NOMO-1 (cell line): ENCODE results near the gene LTK.
A peak's percentile ranks its signal among the peaks of the same experiment; 100 is the strongest.

ENCODE experiments used
- DNase-seq, 2 experiments: peaks; one replicate each; lab custom pipeline; 2025; ENCODE audit not compliant: unreplicated experiment in 2 of 2; lab: John Stamatoyannopoulos, UW

Gene LTK

GRCh38 chr15:41513506-41514227, at the start of gene LTK:
TSS of gene LTK (minus strand) at chr15:41513827. CDS start at chr15:41513709, 118 bp downstream.
- DNase-seq, result peak; percentile 65 to 68

- no peak for DNase-seq
Measured at GRCh38 chr15:41562784-41563198, 49.2 kb upstream of the LTK start.

- no peak for DNase-seq
Measured at GRCh38 chr15:41562244-41562643, 48.6 kb upstream of the LTK start.

DNA sequence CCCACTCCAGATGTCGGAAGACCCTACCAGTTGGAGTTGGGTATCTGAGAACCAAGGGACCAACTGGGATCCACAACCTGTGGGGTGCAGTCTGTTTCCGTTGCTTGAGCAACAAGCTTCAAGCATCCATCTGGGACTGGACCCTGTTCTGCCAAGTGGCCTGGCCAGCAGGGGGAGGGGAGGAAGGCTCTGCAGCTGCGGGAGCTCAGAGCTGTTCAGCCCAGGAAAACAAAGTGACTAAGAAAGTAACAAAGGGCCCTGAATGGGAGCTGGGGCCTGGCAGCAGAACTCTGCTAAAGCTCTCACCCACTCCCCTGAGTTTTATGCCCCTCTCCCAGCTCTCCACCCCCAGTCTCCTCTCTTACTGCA, 48.1 kb upstream of the LTK start:
- no peak for DNase-seq

DNA sequence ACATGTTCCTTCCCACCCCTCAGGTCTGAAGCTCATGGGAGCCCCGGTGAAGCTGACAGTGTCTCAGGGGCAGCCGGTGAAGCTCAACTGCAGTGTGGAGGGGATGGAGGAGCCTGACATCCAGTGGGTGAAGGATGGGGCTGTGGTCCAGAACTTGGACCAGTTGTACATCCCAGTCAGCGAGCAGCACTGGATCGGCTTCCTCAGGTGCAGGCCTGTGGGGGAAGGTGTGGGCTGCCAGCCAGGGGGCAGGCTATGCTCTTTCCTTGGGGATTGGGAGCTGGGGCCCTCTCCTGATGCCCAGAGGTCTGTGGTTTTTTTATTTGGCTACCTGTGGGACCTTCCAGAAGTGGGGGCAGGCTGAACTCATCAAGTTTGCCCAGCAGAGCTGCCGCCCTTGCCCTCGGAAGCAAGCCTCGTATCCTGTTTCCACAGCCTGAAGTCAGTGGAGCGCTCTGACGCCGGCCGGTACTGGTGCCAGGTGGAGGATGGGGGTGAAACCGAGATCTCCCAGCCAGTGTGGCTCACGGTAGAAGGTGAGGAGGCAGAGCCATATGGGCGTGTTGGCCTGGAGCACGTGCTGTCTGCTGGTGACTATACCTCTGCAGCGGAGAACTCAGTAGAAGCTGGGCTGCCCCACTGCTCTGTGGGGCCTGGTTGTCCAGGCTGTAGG, 47.6 kb upstream of the LTK start:
- DNase-seq, result no peak

DNA sequence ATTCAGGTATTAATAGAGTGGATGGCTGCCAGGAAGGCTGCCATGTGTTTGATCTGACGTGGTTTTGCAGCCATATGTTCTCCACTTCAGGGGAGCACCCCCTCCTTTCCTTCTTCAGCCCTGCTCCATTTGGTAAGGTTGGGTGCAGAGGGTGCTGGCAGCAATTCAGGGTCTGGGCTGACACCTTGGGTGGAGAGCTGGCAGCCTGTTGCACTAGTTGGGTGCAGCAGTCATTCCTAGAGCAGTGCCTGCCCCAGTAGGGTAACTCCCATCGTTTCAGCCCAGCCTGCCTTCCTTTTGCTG, 46.9 kb upstream of the LTK start:
- DNase-seq, result no peak

- DNase-seq, result no peak
Measured at GRCh38 chr15:41559239-41559782, 45.7 kb upstream of the LTK start.

DNA sequence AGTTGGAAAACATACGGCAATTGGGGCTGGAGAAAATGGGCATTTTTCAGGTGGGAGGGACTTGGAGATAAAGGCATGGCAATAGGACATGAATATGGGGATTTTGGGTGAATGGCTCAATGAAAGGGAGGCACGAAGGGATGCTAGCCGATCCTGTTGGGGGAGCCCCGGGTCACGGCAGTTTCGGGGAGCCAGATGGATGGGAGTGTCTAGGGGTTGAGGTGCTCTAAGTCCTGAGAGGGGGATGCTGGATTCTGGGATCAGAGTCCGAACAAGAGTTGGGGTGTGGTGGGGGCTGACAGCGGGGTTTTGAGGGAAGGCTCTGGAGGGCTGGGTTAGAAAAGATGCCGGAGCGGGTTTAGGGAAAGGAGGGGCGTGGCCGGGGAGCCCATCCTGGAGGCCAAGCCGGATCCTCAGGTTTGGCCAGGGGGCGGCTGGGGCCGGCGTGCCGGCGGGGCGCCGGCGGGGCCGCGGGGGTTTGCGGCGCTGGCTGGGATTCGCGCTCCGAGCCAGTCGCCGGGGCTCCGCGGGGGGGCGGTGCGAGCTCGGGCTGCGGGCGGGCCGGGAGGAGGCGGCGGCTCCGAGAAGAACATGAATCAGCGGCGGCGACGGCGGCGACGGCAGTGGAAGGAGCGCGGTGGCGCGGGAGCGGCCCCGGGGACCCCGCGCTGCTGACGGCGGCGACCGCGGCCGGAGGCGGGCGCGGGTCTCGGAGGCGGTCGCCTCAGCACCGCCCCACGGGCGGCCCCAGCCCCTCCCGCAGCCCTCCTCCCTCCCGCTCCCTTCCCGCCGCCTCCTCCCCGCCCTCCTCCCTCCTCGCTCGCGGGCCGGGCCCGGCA, 45.0 kb upstream of the LTK start, which contains the start of gene TYRO3:
TSS of gene TYRO3 (plus strand) at position 813 of the 839 bp plus-strand sequence. CDS start 46 bp downstream, outside the sequence.
- DNase-seq, result peak; percentile 17 to 45

DNA sequence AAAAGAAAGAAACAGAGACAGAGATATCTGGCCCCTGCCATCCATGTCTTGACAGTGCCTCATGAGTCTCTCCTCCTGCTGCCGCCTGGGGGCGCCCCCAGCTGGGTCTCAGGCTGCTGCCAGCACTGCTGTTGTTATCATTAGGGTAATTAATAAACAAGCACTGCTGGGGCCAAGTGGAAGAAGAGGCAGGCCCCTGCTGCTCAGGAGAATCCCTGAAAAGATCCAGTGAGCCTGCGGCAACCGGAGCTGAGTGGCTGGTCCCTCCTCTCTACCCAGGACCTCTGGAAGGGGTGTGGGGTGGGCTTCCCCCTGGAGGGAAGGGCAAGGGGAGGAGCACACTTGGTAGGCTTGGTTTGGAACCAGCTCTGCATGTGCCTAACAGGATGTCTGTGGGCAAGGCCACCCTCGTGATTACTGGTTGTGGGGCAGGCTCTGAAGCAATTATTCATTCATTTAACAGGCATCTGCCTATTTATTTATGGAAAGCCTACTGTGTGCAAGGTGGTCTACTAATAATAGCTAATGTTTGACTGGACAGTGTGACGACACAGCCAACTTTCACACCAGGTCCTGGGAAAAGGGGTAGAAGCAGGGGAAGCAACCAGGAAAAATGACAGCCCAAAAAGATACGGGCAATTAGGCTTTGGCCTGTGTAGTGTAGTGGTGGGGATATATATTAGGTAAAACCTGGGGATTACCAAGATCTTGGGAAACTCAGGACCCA, 44.2 kb upstream of the LTK start:
- DNase-seq, result peak; percentile 49 to 71

- peak in 1 of 2 experiments; percentile 64 for DNase-seq
Measured at GRCh38 chr15:41556677-41557076, 43.0 kb upstream of the LTK start.

GRCh38 chr15:41554915-41555314, 41.3 kb upstream of the LTK start:
- DNase-seq, result no peak

DNA sequence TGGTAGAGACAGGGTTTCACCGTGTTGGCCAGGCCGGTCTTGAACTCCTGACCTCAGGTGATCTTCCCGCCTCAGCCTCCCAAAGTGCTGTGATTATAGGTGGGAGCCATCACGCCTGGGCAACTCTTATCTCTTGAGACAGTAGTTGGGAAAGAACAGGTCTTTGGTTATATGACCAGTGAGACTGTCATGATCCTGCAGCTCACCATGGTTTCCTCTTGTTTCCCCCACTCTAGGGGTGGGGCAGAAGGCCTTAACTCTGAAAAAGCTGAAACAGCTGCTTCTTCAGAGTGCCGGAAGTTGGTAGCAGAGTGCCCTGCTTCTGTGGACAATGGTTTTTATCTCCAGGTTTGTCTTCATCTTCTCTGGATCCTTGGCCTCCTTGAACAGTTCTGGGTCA, 40.7 kb upstream of the LTK start:
- no peak for DNase-seq

GRCh38 chr15:41553731-41554130, 40.1 kb upstream of the LTK start:
- no peak for DNase-seq

DNA sequence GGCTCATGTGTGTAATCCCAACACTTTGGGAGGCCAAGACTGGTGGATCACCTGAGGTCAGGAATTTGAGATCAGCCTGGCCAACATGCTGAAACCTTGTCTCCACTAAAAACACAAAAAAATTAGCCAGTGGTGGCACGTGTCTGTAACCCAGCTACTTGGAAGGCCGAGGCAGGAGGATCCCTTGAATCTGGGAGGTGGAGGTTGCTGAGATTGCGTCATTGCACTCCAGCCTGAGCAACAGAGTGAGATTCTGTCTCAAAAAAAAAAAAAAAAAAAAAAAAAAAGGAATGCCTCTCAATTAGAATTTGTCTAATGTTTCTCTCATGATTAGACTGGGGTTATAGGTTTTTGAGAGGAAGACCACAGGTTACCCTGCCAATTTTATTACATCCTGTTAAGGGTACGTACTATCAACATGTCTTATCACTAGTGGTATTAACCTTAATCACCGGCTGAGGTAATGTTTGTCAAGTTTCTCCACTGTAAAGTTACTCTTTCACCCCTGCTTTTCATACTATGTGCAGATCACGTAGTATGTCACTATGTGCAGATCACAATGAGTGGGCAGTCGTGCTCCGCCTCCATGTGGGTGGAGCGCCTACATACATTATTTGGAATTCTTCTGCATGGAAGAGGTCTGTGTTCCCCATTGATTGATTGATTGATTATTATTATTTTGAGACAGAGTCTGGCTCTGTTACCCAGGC, 36.6 kb upstream of the LTK start:
- no peak for DNase-seq

DNA sequence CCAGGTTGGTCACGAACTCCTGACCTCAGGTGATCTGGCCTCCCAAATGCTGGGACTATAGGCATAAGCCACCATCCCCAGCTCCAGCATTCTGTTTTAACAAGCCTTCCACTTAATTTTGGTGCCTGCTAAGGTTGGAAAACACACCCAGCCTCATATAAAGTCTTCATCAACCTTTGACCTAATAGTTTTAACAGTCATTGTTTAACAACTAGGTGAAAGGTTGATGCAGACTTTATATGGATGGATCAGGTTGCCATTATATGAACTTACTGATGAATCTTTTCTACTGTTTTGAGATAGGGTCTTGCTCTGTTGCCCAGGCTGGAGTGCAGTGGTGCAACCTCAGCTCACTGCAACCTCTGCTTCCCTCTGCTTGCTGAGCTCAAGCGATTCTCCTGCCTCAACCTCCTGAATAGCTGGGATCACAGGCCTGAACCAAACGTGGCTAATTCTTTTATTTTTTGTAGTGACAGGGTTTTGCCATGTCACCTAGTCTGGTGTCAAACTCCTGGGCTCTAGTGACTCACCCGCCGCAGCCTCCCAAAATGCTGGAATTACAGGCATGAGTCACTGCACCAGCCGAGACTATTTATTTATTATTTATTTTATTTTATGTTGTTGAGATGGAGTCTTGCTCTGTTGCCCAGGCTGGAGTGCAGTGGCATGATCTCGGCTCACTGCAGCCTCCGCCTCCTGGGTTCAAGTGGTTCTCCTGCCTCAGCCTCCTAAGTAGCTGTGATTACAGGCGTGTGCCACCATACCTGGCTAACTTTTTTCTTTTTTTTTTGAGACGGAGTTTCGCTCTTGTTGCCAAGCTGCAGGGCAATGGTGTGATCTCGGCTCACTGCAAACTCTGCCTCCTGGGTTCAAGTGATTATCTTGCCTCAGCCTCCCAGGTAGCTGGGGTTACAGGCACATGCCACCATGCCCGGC, 33.5 kb upstream of the LTK start:
- DNase-seq, result no peak

- DNase-seq, result no peak
Measured at GRCh38 chr15:41545218-41545617, 31.6 kb upstream of the LTK start.

DNA sequence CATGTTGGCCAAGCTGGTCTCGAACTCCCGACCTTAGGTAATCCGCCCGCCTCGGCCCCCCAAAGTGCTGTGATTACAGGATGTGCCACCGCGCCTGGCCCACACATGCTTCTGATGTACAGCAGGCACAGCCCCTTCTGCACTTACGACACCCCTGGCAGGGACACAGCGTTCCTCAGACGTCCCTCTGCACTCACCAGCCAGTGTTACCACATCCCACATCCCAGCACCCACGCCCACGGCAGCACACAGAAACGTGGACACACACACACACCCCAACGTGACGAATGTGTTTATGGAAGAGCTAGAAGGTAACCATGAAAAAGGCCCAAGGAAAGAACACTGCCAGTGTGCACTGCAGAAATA, 31.0 kb upstream of the LTK start:
- DNase-seq, result no peak

DNA sequence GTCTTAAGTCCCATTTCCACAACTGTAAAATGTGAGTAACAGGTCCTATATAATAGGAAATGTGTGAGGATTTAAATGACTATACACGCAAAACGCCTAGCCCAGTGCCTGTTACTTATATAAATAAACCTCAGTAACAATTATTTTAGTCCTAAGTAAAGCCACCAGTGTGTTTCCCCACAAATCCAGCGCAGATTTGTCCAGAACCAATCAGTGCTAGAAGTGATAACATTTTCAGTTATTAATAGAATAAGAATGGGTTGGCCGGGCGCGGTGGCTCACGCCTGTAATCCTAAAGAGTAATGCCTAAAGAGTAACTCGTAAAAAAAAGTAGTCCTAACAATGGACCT, 29.9 kb upstream of the LTK start:
- no peak for DNase-seq

DNA sequence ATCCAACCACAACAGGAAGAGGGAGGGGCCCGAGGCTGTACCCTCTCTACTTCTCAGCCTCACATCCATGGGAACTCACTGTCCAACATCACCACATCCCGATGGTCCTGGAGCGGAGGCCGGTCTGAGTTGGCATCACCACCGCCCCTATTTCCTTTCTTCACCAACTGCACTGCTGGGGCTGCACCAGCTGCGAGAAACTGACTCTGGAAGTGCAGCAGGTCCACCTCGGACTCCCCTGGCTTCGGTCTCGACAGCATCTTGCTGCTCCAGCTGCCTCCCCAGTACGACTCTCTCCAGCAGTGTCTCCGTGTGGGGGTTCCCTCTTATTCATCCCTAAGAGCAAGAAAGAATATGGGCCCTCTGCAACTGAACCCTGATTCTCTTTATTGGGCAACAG, 23.2 kb upstream of the LTK start:
- DNase-seq, result no peak
